Neural crest cell (in vitro differentiated cells): ENCODE measurements around the gene VAMP8. TPM values are rescaled to one million over a fixed set of nuclear protein-coding genes. Genes with fewer than 3 reads are reported as not detected.
"Not testable (repeated sequence)": the region's sequence is repeated elsewhere in the genome, so short reads cannot be mapped to it uniquely, and the experiment has no call there.

Experiments used
- DNase-seq: peaks from one replicate; pipeline ENCODE4 v3.0.0; 2021; ENCODE audit warnings: low read depth, mixed read lengths, low spot score
- H3K27ac Mint-ChIP-seq: one replicate; pipeline ENCODE4 v1.8.0; 2021; ENCODE audit warnings: mild to moderate bottlenecking, mixed read lengths; ENCODE audit not compliant: unreplicated experiment
- H3K27me3 Mint-ChIP-seq: 2 replicates; pipeline ENCODE4 v1.8.0; 2021; ENCODE audit warnings: low read depth, mild to moderate bottlenecking, mixed read lengths
- H3K36me3 Mint-ChIP-seq: 2 replicates; pipeline ENCODE4 v1.8.0; 2021; ENCODE audit warnings: low read depth, mild to moderate bottlenecking, mixed read lengths
- H3K4me1 Mint-ChIP-seq: 2 replicates; pipeline ENCODE4 v1.8.0; 2021; ENCODE audit warnings: mixed read lengths
- H3K4me3 Mint-ChIP-seq: one replicate; pipeline ENCODE4 v1.8.0; 2021; ENCODE audit warnings: mild to moderate bottlenecking, mixed read lengths
- H3K9me3 Mint-ChIP-seq: 2 replicates; pipeline ENCODE4 v1.8.0; 2021; ENCODE audit warnings: mixed read lengths
- total RNA-seq: library from RNA; stranded (reverse); gene quantifications from 2 replicates; pipeline ENCODE4 v1.2.1, GENCODE V29; 2021
- TF ChIP-seq, protein P1 (sequence below): fragments of 200-600 bp; sonication (generic); conservative IDR thresholded peaks from 2 replicates; pipeline ENCODE4 v1.5.0; 2021; ENCODE audit warnings: antibody characterized with exemption, mild to moderate bottlenecking

VAMP8 gene
- total RNA-seq, 1 donor from 2014 or later = 1.1 TPM

DNA sequence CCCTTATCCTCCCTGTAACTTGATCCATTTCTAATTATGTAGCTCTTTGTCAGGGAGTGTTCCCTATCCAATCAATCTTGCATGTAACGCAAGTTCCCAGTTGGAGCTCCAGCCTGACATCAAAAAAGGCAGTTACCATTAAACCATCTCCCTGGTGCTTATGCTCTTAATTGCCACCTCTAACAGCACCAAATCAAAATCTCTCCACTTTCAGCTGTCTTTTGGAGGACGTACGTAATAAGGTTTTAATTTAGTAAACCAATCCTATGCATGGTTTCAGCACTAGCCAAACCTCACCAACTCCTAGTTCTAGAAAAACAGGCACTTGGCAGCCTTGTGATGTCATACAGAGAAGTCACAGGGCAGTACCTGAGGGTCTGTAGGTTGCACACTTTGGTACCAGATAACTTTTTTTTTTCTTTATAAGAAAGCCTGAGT lies 33.1 kb upstream of the VAMP8 start:
- Mint-ChIP-seq H3K36me3 (peaks cover 49% of the 10 kb centered on the region), H3K4me3 (peak overlapping the region; percentile 95), H3K4me1 (peaks cover 44% of the 10 kb centered on the region)
- H3K27ac Mint-ChIP-seq, DNase-seq, H3K9me3 Mint-ChIP-seq, H3K27me3 Mint-ChIP-seq: not testable (repeated sequence)
- TF ChIP-seq, protein P1, sequence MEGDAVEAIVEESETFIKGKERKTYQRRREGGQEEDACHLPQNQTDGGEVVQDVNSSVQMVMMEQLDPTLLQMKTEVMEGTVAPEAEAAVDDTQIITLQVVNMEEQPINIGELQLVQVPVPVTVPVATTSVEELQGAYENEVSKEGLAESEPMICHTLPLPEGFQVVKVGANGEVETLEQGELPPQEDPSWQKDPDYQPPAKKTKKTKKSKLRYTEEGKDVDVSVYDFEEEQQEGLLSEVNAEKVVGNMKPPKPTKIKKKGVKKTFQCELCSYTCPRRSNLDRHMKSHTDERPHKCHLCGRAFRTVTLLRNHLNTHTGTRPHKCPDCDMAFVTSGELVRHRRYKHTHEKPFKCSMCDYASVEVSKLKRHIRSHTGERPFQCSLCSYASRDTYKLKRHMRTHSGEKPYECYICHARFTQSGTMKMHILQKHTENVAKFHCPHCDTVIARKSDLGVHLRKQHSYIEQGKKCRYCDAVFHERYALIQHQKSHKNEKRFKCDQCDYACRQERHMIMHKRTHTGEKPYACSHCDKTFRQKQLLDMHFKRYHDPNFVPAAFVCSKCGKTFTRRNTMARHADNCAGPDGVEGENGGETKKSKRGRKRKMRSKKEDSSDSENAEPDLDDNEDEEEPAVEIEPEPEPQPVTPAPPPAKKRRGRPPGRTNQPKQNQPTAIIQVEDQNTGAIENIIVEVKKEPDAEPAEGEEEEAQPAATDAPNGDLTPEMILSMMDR = peak; percentile 19

GRCh38 chr2:85544915-85545779 lies 32.2 kb upstream of the VAMP8 start:
- H3K9me3 Mint-ChIP-seq, DNase-seq, H3K27me3 Mint-ChIP-seq, H3K27ac Mint-ChIP-seq: not testable (repeated sequence)
- peaks cover 40% of the 10 kb centered on the region for H3K4me1 Mint-ChIP-seq
- peak overlapping the region; percentile 50 for H3K4me3 Mint-ChIP-seq
- peaks cover 45% of the 10 kb centered on the region for H3K36me3 Mint-ChIP-seq

- H3K27me3 Mint-ChIP-seq = peaks cover 4% of the 10 kb centered on the region
- no peaks in the 10 kb centered on the region for H3K9me3 Mint-ChIP-seq
- H3K36me3 Mint-ChIP-seq = peaks cover 39% of the 10 kb centered on the region
- H3K4me1 Mint-ChIP-seq = peaks cover 34% of the 10 kb centered on the region
- TF ChIP-seq, protein P1 = no peak
- no peak overlapping the region for H3K27ac Mint-ChIP-seq
- H3K4me3 Mint-ChIP-seq = peak overlapping the region; percentile 36
- DNase-seq = no peak
Measured at GRCh38 chr2:85545780-85546240, 31.6 kb upstream of the VAMP8 start.

GRCh38 chr2:85547089-85547858 lies 30.1 kb upstream of the VAMP8 start:
- Mint-ChIP-seq H3K4me1 (peaks cover 23% of the 10 kb centered on the region), H3K27me3 (peaks cover 4% of the 10 kb centered on the region), H3K27ac (no peak overlapping the region), H3K9me3 (no peaks in the 10 kb centered on the region), H3K4me3 (peak overlapping the region; percentile 66), H3K36me3 (peaks cover 29% of the 10 kb centered on the region)
- DNase-seq = no peak
- TF ChIP-seq, protein P1 = no peak

- Mint-ChIP-seq H3K4me1 (peaks cover 16% of the 10 kb centered on the region), H3K36me3 (peaks cover 22% of the 10 kb centered on the region), H3K27ac (no peak overlapping the region), H3K9me3 (no peaks in the 10 kb centered on the region), H3K4me3 (peak overlapping the region; percentile 39), H3K27me3 (peaks cover 4% of the 10 kb centered on the region)
- TF ChIP-seq, protein P1 = no peak
- no peak for DNase-seq
Measured at GRCh38 chr2:85547859-85548607, 29.4 kb upstream of the VAMP8 start.
